AG20443 (cell line): Measurements from ENCODE around the gene CRISP1.
"Not testable (repeated sequence)": the region's sequence is repeated elsewhere in the genome, so short reads cannot be mapped to it uniquely, and the experiment has no call there.

Experiments
- DNase-seq: peaks from one replicate; pipeline ENCODE4 v3.0.0; 2012; ENCODE audit warnings: low spot score, mixed read lengths

The CRISP1 gene, protein sequence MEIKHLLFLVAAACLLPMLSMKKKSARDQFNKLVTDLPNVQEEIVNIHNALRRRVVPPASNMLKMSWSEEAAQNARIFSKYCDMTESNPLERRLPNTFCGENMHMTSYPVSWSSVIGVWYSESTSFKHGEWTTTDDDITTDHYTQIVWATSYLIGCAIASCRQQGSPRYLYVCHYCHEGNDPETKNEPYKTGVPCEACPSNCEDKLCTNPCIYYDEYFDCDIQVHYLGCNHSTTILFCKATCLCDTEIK

DNA sequence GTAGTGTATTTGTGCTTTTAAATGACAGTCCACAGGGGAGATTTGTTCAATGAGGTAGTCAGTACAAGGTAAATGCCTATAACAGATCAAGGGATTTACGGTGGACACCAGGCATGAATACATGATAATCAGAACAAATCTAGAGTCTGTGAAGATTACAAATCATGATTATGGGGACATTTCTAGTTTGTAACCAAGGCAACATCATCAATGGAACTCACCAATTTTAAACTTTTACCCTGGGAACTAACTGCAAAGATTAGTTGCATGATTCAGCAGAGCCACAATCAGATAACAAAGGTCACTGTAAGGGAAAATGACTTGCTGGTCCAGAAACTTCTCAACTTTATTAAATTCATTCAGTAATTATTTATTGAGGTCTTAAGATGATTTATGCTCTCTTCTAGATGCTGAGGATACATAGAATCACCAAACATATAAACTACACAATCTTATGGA lies at the start of gene CRISP1:
TSS of gene CRISP1 (minus strand) at position 51 of the 459 bp plus-strand sequence. CDS start 9,135 bp downstream, outside the sequence.
- DNase-seq, result no peak

DNA sequence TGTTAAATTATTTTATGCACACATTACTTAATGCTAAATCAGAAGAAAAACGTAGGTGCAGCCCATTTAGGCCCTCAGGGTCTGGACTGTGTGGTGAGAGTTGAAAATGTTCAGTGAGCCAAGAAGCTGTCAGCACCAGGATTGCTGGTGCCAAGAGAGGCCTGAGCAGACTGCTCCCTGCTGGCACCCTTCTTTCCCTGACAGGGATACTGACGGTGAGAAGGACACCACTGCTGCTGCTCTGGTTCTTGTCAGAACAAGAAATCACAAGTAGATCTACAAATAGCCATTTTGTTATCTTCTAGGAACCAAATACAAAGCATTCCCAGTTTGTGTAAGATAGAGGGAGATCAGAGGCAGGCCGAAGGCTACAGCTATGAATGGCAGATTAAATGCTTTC lies 48.7 kb upstream of the CRISP1 start:
- no peak for DNase-seq

DNA sequence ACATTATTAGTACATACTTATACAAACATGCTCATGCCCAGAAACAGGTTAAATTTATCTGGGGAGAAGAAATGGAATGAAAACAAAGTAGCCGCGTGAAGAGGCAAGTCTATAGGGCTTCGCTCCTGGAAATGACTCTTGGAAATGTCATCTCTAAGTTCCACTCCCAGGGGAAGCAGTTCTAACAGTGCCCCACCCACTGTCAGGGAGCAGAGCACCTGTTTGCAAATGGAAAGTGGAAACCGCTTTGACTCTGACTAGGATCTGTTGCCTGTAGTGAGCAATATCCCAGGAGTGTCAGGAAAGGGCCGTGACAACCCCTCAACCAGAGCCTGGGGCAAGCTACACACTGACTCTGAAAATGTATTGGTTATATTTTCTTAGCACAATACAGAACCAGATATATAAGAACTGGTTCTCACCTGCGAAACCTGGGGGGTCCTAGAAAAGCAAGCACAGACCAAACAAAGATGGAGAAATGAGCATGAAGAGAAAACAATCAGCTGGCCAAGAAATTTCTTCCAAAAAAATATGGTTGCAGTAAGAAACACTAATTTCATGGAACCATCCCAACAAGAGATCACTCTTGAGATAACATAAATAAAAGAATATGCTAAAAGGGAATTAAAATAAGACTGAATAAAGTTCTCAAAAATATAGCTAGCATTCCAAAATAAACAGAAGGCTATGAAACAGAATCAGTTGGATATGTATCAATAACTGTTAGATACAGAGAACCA lies 47.5 kb upstream of the CRISP1 start:
- no peak for DNase-seq

DNA sequence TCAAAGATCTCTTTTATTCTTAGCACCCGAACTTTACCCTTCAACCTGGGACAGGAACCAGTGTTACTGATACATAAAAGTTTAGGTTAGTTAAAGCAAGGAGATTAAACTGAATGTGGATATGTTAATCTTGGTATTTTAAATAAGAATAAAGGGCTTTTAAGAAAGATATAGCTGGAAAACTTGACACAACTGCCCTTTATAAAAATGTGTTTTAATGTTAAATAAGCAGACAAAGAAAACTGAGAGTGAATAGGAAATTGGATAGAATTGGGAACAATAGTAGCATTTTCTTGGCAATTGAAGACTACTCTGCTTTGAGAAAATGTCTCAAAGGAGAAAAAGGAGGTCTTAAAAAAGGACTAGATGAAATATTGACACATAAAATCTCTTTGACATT lies 45.9 kb upstream of the CRISP1 start:
- DNase-seq, result no peak

DNA sequence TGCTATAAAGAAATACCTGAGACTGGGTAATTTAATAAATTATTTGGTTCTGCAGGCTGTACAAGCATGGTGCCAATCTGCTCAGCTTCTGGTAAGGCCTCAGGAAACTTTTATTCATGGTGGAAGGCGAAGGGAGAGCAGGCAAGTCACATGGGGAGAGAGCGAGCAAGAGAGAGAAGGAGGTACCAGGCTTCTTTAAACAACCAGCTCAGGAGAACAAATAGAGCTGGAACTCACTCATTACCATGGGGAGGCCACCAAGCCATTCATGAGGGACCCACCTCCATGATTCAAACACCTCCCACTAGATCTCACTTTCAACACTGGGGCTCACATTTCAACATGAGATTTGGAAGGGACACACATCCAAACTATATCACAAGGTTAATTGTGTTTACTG lies 44.9 kb upstream of the CRISP1 start:
- no peak for DNase-seq

DNA sequence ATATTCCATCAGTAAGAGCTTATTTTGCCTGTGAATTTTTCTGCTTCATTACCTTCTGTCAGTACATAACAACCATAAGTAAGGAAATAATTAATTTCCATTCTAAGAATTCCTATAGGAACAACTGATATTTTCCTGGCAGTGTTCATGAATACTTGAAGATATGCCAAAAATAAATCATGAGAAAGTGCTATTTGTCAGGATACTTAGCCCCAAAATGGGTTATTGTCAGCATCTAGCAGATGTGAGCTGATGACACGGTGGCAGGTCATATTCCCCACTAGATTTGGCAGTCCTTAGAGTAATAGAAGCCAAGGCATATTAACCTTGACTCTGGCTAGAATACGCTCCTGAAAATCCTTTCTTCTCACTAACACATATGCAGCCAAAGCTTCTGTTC lies 43.2 kb upstream of the CRISP1 start:
- DNase-seq, result no peak

DNA sequence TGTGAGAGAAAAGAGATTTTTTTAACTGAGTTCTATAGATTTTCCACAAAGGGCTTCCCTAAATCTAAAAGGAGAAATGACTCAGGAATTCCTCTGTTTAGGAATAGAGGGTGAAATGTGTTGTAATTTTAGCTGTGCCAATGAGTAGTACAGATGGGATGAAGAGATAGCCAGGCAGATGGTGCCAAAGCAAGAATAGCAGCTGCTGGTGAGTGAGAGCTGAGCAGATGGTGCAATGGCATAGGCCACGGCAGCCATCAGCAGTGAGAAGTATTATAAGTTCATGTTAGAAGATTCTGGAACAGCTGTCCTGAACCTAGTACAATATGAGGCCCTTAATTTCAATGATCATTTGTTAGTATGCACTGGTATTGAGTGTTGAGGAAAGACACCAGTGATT lies 40.2 kb upstream of the CRISP1 start:
- no peak for DNase-seq

DNA sequence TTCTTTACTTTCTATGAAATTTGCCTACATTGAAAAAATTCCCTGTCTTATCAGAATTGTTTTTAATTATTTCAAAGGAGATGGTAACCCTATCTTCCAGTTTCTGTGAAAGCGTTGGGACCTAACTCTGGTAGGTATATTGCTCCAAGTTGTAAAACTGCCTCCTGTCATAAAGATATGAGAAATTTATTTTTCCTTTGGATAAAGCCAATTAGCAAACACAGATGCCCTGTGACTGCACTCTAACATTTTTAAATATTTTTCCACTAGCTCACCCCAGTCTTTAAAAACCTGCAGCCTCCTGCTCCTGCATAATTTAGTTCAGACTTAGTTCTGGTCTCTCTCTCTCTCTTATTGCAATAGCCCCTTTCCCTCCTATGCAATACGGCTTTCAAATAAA lies 39.0 kb upstream of the CRISP1 start:
- no peak for DNase-seq

DNA sequence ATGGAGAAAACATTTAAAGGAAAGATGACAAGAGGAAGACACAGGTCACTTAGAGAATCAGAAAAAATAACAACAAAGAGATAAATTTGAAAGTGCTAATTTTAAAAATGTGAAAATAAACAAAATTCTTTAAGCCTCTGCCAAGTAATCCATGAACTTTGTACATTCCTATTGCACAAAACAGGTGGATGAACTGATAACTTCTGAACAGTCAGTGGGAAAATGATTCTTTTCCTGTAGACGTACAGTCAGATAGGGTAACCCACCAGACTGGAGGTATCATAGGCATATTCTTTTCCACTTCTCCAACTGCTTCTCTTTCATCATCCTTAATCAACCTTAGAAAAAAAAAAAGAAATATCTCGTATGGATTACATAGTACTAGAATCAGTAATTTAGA lies 36.5 kb upstream of the CRISP1 start:
- no peak for DNase-seq

DNA sequence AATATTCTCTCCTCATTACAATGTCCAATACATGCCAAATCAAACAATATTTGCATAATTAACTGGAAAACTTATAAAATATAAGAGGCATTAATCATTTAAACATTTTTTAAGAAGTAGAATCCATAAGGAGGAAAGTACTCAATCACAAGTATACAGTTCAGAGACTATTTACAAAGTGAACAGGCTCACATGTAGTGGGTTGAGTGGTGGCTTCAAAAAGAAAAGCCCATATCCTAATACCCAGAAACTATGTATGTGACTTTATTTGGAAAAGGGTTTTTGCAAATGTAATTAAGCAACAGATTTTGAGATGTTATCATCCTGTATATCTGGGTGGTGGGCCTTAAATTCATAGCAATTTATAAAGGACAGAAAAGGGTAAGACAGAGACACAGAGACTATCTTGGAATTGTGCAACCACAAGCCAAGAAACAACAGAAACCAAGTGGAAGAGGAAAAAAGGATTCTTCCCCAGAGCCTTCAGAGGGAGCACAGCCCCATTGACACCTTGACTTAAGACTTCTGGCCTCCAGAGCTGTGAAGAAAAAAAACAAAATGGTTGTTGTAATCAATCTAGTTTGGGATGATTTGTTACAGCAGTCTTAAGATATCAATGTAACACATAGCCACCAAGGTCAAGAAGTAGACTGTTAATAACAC lies 32.7 kb upstream of the CRISP1 start:
- DNase-seq, result no peak

DNA sequence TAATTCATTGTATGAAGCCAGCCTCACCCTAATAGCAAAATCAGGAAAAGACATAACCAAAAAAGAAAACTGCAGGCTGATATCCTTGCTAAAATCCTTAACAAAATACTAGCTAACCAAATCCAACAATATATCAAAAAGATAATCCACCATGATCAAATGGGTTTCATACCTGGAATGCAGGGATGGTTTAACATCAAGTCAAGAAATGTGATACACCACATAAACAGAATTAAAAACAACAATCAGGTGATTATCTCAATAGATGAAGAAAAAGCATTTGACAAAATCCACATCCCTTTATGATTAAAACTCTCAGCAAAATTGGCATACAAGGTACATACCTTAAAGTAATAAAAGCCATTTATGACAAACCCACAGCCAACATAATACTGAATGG lies 29.2 kb upstream of the CRISP1 start:
- not testable (repeated sequence) for DNase-seq

DNA sequence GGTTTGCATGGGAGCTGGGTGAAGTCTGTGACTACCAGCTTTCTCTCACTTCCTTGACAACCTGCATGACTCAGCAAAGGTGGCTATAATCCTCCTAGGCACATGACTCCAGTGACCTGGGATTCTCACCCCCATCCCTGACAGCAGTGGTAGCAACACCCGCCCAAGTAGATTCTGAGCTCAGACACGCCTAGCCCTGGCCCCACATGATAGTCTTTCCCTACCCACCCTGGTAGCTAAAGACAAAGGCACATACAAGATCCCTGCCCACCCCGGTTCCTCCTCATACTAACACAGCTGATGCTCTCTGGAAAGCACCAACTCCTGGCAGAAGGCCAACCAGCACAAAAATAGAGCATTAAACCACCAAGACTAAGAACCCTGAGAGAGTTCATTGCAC lies 25.9 kb upstream of the CRISP1 start:
- DNase-seq, result no peak

DNA sequence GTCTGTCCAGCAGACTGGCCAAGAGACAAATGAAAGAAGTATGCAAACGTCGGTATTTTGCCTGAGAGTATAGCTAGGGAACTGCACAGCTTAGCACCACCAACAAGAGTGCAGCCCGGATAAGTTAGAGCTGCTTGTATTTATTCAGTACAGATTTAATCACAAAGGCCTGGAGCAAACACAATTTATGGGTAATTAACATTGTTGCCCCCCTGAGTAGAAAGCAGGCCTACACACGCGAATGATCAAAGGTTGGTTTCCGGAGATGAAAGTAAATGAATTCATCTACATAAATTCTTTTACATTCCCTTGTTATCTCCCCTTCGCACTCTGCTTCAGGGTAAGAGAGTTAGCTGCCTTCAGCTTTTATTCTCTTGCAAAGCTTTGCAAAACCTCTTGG lies 24.7 kb upstream of the CRISP1 start:
- no peak for DNase-seq

DNA sequence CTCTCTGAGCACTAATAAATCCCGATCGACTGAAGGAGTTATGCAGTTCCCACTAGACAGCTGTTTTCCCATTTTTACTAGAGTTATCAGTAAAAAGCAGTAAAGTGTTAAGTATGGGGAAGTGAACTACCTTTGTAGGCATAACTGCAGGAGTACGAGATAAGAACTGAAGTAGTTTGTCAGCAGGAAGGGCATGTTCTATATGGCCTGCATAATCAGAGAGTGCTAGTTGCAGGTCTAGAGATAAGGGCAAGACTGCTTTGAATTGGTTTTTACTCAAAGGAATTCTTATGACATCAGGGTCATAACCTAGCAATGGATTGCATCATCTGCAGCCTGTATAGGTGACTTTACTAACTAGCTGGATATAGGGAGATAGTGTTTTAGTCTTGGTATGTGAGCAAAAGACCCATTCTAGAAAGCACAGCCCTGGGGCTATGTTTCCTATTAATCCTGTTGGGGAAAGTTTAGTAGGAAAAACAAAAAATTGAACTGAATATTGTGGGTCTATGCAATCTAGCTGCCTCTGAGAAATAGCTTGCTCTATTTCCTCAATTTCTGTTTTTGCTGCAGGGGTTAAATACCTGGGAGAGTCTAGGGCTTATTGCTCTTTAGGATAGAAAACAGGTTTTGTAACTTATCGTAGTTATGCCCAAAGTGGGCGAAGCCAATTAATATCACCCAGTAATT lies 22.6 kb upstream of the CRISP1 start:
- DNase-seq, result no peak

DNA sequence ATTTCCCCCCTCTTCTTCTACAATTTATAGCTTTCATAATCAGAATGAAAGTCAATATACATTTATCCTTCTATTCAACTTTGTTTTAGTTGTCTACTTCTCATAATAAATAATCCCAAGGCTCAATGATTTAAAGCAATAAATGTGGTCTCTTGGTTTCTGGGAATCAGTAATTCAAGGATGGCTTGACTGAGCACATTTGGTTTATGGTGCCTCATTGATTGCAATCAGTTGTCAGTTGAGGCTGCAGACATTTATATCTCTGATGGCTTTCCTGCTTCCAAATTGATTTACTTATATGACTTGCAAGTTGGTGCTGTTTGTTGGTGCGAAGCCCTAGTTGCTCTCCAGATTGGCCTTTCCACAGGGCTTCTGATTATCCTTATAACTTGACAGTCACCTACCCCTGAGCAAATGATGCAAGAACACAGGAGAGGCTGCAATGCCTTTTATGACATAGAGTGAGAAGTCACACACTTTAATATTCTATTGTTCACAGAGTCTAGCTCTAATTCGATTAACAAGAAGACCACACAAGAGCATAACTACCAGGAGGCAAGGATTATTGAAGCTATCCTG lies 2.7 kb upstream of the CRISP1 start:
- no peak for DNase-seq

DNA sequence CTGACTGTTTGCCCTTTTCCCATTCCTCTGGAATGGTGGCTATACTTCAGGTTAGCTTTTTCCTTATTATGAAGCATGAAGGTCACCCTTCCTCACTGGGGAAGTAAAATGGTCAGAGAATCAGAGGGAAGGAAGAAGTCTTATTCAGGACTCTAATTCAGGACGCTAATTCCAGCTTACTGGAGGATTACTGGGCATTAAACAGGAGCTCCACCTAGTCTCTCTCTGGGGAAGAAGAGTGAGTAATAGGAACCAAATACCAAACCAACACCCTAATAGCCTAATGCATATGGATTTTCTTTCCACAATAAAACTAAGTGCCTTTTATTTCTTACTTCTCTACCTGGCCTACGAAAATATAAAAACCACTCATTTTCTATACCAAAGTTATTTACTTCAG lies 10.1 kb downstream of the CRISP1 start:
- no peak for DNase-seq

DNA sequence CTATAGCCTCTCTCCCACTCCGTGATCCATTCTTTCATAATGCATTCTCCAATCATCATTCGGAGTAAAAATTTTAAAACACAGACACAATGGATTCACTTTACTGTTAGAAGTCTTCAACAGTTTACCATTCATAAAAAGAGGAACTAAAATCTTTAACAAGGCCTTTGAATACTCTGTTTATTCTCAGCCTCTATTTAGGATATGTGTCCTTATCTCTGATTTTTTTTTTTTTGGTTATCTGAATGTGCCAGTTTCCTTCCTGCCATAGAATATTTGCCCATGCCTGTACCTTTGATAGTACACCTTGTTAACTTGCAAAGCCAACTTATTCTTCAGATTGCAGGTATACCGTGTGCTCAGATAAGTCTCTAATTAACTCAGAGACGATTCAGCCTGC lies 11.1 kb downstream of the CRISP1 start:
- no peak for DNase-seq

DNA sequence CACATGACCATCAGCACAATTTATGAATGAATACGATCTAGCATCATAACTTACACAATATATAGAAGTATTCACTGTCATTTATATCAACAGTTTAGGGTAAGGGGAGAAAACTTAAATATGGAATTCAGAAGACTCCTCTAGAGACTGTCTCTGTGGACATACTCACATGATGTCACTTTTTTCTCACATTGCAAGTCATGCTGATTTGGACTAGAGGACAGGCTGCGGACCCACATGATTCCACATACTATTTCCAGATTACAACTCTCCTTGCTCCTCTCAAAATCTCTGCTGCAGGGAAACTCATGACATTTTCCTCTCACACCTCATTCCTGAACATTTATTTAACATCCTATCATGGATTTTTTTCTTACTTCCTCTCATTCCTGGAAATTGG lies 13.4 kb downstream of the CRISP1 start:
- no peak for DNase-seq

DNA sequence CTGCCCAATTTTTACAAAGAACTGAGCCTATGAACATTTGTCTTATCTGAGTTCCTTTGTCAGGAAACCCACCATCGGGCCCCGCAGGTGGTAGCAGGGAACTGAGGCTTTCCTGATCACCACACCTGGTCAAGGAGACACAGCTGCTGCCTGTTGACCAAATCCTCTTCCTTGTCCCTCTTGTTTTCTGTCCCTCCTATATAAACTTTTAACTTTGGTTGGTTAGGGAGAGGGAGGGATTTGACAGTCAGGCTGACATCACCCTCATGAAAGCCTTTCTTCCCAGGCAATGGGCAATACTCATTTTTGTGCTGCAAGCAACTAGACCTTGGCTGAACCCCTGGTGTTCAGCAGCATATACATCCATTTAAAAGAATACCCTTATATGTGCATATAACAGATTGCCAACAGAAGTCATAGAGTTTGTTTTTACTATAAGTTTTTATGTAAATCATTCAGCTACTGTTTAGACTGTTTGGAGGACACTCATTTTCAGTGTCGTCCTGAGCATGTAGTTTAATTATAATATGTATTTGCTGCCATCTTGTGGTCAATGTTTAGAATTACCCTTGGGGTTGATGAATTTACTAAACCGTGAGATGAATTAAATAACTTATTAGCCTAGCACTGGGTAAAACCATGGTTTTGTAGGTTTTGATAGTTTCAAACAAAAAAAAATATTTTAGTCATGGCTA lies 17.0 kb downstream of the CRISP1 start:
- peak; percentile 57 for DNase-seq

DNA sequence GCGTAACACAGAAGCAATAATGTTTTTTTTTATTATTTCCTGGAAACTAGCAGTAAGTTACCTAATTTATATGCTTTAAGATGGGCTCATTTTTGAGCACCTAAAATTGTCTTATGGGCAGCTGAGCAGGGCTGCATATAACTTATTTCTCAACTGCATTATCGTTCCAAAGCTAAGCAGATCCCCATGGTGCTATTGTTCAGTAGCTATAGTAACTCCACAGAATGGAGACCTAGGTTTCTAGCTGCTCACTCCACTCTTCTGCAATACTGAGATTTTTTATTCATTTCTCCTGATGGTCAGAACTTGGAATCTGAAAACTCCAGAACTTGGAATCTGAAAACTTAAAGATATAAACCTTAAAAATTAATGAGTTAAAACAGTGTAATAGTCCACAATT lies 18.7 kb downstream of the CRISP1 start:
- DNase-seq, result no peak

DNA sequence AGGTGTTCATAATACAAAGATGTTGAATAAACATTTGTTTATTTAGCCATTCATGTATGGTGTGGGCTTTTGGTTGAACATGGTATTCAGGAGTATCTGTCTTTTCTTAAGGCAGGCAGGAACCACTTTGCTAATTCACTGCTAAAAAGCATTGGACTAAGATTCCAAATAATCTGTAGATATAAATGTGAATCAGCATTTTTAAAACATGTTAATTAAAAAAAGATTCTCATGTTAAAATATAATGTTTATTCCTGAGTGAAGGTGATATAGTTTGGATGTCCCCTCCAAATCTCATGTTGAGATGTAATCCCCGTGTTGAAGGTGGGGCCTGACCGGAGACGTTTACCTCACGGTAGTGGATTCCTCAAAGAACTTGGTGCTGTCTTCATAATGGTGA lies 19.3 kb downstream of the CRISP1 start:
- DNase-seq, result no peak

DNA sequence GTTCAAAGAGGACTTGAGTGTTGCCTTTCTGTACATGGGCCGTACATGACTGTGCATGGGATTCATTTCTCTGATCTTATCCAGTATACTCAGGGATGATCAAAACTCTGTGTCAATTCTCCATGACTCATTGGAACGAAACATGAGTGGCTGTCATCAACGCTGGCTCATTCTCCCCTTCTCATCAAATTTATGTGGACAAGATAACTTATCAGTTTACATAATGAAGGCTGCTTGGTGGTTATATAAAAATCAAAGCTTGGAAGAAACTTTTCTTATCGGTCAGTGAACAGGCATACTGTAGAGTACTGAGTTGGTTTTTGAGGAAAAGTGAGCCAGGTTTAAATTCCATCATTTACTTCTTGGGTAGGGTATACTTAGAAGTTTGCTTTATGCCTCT lies 24.9 kb downstream of the CRISP1 start:
- DNase-seq, result no peak
